GM10266 (cell line): ENCODE data around the gene VAMP2.

ENCODE experiments used
- DNase-seq: peaks from one replicate; pipeline ENCODE4 v3.0.0; 2012; ENCODE audit errors: extremely low spot score
- TF ChIP-seq, protein P1 (sequence below): IDR thresholded peaks from 2 replicates; pipeline ENCODE4 v1.5.1; 2012; ENCODE audit warnings: mild to moderate bottlenecking, low read depth; ENCODE audit not compliant: control insufficient read depth, insufficient read depth; ENCODE audit errors: missing control alignments

The VAMP2 gene

DNA sequence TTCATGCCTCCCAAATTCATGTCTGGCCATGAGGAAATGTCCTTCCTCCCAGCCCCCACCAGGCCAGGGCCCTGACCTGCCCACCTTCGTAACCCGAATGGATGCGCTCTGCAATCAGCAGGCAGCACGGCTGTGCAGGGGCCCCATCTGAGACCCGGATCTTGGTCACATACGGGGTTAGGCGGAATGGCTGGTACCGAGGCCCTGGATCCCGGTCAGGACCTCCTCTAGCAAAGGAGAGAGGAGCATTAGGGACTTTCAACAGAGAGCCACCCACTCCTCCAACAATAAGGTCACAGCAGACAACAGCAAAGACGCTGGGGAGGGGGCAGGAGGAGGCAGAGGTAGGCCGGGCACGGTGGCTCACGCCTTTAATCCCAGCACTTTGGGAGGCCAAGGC is 14.2 kb downstream of the VAMP2 start:
- TF ChIP-seq, protein P1, sequence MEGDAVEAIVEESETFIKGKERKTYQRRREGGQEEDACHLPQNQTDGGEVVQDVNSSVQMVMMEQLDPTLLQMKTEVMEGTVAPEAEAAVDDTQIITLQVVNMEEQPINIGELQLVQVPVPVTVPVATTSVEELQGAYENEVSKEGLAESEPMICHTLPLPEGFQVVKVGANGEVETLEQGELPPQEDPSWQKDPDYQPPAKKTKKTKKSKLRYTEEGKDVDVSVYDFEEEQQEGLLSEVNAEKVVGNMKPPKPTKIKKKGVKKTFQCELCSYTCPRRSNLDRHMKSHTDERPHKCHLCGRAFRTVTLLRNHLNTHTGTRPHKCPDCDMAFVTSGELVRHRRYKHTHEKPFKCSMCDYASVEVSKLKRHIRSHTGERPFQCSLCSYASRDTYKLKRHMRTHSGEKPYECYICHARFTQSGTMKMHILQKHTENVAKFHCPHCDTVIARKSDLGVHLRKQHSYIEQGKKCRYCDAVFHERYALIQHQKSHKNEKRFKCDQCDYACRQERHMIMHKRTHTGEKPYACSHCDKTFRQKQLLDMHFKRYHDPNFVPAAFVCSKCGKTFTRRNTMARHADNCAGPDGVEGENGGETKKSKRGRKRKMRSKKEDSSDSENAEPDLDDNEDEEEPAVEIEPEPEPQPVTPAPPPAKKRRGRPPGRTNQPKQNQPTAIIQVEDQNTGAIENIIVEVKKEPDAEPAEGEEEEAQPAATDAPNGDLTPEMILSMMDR: no peak
- DNase-seq: no peak

DNA sequence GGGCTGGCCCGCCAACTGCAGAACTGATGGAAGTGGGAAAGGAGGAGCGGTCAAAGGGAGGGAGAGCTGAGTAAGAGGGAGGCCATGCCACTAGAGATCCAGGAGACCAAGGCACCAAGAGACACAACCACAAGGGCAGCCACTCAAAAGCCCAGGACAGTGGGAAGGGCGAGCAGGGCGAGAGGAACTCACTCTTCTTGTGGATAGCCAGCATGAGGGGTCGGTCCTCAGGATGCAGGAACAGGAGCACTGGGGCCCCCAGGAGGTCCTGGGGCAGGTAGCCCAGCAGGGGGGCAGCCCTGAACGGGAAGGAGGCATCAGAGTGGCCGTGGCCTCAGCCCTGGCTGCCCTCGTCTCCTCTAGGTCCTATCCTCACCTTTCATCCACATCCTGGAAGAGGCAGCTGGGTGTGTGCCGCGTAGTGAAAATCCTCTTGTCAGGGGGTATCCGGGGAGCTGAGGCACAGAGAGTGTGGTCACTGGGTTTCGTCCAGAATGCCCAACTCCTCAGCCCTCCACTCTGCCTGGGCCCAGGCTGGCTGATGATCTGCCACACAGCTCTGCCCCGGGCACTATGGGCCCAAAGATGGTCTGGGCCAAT is 14.8 kb downstream of the VAMP2 start:
- TF ChIP-seq, protein P1: no peak
- no peak for DNase-seq

DNA sequence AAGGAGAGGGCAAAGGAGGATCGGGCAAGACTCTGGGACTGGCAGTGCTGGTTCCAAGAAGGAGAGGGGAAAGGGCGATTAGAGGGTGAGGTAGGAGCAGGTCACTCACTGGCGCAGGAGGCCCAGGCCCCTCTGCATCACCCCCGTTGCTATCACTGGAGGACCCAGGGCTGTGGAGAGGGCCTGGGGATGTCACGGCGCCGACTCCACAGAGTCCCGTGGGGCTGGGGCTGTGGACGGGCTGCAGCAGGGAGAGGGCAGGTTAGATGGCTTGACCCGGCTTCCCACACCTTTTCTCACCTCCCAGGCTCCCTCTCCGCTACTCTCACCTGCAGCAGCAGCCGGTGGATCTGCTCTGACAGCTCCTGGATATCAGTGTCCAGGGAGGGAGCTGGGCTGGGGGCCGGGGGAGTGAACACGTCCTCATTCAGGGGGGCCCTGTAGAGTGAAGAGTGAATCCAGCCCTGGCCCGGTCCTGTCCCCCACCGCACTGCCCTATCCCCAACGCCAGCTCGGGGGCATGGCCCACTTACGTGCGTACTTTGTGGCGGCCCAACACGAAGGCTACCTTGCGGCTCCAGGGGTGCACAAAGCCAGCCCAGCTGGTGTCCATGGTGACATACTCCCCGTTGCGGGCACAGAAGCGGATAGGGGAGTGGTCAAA is 15.5 kb downstream of the VAMP2 start:
- no peak for DNase-seq
- TF ChIP-seq, protein P1: no peak

DNA sequence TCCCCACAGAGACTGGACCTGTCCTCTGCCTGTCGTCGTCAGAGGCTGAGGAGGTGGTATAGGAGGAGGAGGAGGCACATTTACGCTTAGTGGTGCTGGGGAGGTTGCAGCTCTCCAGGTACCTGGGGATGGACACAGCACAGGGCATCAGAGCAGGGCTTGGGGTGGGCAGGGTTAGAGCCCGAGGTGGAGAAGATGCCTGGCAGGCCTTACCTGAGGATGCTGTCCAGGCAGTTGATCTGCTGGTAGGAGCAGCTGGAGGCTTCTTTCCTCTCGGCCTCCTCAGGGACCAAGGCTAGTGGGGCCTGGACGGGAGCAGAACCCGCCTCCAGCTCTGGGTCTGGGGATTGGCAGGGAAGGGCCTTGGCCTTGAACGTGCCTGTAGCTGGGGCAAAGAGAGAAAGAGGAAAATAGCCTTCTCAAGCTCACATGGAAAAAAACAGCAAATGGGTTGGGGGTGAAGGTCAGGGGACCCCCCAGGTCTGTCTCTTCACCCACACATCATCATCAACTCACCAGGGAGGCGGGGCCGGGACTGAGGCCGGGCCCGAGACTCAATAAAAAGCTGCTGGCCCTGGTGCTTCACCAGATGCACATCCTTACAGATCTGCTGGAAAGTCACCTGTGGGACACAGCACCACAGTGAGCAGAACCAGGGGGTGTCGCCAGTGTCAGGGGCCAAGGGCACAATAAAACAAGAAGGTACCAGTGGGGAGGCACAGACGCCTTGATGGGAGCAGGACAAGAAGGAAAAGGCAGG is 16.2 kb downstream of the VAMP2 start:
- TF ChIP-seq, protein P1: no peak
- no peak for DNase-seq

DNA sequence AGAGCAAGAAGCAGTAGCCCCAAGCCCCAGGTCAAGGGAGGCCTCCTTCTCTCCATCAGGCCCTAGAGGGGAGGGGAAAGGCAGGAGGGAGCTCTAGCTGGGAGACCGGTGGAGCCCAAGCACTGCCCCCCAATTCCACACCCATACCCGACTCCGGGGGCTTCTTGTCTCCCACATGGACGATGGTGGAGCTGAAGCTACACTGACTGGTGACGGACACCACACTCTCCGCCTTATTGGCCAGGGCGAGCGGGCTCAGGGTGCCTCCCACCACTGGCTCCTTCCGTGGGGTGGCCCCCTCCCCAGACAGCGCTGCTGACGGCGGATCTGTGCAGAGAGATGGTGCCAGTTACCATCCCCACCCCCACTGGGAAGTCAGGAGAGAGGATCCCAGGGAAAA is 16.9 kb downstream of the VAMP2 start:
- TF ChIP-seq, protein P1: no peak

DNA sequence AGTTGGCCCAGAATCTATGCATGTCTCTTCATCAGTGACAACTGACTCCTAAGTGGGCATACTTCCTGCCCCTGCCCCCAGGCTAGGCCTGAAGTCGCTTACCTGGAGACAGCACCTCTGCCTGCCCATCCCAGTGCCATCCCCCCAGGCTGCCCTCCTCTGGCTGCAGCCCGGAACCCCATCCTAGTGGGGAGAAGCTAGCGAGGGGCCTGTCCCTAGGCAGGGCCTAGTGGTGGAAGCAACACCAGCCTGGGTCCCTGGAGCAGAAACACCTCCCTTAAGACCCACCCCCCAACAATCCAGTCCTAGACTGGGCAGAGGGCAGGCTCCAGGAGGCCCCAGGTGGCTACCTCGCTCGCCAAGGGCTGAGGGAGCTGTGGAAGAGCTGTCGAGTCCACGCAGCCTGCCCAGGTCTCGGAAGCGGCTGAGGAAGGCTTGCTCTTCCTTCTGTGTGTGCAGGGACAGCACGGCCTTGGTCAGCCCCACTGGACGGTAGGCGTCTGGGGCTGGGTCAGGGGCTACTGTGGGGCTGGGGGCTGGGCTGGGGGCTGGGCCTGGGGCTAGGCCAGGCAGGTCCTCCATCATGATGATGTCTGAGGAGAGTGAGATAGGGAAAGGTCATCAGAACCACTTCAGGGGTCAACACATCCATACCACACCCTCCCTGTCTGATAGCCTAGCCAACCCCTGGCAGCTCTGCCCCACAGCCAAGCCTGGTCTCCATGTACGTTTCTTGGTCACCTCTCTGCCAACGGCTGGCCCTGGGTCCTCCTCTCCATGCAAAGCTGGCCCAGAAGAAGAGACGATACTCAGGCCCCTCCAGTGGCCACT is 18.1 kb downstream of the VAMP2 start:
- TF ChIP-seq, protein P1: no peak
- no peak for DNase-seq

More for the DNA sequence above, 16.9 kb downstream of the VAMP2 start:
- no peak for DNase-seq
